HG03280 (cell line): ENCODE results near the gene KRT3.
"Not testable (repeated sequence)": the region's sequence is repeated elsewhere in the genome, so short reads cannot be mapped to it uniquely, and the experiment has no call there.

Experiments used
- ATAC-seq: cut with Tn5 transposase; IDR thresholded peaks from one replicate; pipeline ENCODE4 v1.9.1; 2021; ENCODE audit warnings: mild to moderate bottlenecking, moderate library complexity; ENCODE audit not compliant: unreplicated experiment

The KRT3 gene

DNA sequence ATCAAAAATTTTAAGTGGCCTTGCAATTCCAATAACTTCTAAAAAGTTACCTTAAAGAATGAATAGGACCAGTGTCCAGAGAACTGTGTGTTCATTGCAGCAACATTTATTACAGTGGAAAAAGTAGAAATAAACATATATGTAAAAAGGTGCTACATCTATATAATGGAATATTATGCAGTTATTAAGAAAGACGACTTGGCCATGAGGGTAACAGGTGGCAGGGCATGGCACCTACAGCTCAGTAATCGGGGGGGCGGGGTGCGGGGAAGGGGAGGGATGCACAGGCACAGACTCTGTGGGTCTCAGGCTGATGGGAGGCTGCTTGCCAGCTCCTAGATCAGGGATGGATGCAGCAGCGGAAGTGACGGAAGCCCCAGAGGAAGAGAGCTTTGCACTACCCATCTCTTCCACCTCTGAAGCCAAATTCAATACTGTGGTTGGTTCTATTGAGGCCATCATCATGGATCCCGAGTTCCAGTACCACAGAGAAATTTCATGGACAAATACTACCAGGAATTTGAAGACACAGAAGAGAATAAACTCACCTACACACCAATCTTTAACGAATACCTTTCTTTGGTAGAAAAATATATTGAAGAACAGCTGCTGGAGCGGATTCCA is 32.8 kb downstream of the KRT3 start:
- no peak for ATAC-seq

GRCh38 chr12:52761802-52762201 is 34.1 kb downstream of the KRT3 start:
- ATAC-seq = no peak

DNA sequence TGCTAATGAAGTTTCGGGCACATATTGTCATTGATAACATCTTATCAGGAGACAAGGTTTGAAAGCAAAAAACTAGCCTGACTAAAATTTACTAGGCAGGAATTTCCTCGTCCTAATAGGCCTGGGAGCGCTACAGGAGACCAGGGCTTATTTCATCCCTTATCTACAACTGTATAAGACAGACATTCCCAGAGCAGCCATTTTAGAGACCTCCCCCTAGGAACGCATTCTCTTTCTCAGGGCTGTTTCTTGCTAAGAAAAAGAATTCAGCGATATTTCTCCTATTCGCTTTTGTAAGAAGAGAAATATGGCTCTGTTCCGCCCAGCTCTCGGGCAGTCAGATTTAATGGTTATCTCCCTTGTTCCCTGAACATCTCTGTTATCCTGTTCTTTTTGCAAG is 34.7 kb downstream of the KRT3 start:
- not testable (repeated sequence) for ATAC-seq

DNA sequence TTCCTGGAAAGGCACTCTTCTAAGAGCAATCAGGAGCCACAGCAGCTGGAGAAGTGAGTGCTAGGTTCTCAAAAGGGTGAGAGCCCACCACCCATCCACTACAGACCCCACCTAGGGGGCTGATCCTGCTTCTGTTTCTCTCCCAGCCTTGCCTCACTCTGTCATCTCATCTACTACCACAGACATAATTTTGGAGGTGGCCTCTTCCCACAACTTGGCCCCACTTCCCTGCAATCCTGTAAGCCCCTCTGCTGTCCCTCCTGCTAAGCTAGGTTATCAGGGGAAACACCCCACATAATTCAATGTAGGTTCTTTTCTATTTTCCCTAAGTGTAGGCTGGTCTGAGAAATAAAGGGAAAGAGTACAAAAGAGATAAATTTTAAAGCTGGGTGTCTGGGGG is 35.3 kb downstream of the KRT3 start:
- ATAC-seq = no peak

DNA sequence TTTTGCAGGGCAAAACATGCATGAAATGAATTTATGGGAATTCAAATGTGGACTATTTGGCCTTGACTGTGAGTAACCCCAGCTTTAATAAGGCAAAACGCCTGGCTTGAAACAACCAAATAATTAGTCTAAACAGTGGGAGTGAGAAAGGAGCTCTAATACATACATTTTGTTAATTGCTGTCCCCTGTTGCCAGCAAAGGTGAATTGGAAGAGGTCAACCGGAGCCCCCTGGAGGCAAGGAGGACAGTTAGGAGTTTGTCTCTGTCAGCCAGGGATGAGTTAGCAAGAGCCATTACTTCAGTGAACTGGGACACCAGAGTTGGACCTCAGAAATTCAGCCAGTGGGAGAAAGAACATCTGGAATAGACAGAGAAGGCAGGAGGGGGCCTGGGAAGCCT is 36.2 kb downstream of the KRT3 start:
- ATAC-seq = no peak

GRCh38 chr12:52759218-52759617 is 36.7 kb downstream of the KRT3 start:
- no peak for ATAC-seq

GRCh38 chr12:52757449-52758176 is 38.3 kb downstream of the KRT3 start:
- no peak for ATAC-seq

- ATAC-seq = no peak
Observed at GRCh38 chr12:52756281-52756960, 39.5 kb downstream of the KRT3 start.

- ATAC-seq = no peak
Observed at GRCh38 chr12:52755533-52755932, 40.4 kb downstream of the KRT3 start.

DNA sequence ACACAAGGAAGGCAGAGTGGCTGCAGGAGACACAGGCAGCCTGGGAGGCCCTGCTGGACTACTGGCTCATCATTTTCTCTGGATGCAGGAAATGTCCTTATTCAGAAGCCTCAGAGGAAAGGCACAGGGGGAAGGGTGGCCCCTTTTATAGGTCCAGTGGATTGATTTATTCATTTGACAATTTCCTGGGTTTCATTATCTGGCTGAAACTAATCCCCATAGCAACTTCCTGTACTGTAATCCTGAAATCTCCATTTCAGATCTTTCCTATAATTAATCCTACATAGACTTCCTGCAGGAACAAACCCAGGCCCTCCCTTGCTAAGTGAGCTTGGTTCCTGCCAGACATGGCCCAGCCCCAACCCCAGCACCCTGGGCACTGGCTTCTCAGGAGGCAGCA is 41.8 kb downstream of the KRT3 start:
- ATAC-seq = no peak

DNA sequence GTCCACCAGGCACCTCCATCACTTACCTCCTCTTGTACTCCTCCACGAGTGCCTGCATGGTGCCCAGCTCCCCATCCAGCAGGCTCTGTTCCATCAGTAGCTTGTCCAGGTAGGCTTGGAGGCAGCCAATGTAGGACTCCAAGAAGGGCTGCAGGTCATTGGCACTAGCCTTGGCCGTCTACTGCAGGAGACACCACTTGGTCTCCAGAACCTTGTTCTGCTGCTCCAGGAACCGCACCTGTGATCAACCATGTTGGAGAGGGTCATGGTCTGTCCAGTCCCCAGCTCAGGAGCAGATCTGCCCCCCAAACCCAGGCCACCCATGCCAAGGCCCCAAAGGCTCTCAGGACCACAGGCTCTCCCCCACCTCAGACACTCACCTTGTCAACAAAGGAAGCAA is 42.6 kb downstream of the KRT3 start:
- ATAC-seq = no peak

DNA sequence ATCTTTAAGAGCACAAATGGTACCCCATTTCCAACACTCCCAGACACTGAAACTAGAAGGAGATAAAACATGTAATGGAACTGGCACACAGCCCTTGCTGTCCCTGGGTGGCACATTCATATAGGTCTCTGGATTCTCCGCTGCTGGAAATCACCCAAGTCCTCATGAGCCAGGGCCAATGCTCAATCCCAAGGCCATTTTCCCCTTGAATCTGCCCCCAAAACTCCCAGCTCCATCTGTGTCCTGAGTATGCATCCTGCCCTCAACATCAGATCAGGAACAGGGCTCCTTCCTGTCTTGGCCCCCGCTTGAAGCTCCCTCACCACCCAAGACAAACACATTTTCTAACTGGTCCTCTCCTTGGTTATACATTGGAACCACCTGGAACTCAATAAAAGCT is 43.4 kb downstream of the KRT3 start:
- no peak for ATAC-seq

- ATAC-seq = no peak
Observed at GRCh38 chr12:52751795-52752194, 44.1 kb downstream of the KRT3 start.

- ATAC-seq = not testable (repeated sequence)
Observed at GRCh38 chr12:52750532-52750931, 45.4 kb downstream of the KRT3 start.

DNA sequence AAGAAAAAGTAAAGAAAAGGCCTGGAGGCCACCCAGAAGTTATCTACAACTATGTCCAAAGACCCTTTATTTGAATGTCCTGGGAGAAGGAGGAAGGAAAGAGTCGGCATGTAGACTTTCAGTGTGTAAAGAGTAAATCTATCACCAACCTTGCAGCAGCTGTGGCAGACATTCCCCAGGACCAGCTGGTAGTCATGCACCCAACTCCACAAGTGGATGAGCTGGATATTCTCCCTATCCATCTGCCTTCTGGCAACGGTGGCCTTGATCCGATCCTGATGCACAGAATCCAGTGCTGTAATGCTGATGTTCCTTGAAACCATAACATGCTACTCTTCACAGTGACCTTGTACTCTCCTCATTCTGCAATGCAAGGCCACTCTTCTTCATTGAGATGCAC is 46.1 kb downstream of the KRT3 start:
- ATAC-seq = no peak

GRCh38 chr12:52748578-52748977 is 47.3 kb downstream of the KRT3 start:
- no peak for ATAC-seq

GRCh38 chr12:52745554-52745953 is 50.4 kb downstream of the KRT3 start:
- no peak for ATAC-seq

- ATAC-seq = no peak
Observed at GRCh38 chr12:52744493-52745156, 51.3 kb downstream of the KRT3 start.

DNA sequence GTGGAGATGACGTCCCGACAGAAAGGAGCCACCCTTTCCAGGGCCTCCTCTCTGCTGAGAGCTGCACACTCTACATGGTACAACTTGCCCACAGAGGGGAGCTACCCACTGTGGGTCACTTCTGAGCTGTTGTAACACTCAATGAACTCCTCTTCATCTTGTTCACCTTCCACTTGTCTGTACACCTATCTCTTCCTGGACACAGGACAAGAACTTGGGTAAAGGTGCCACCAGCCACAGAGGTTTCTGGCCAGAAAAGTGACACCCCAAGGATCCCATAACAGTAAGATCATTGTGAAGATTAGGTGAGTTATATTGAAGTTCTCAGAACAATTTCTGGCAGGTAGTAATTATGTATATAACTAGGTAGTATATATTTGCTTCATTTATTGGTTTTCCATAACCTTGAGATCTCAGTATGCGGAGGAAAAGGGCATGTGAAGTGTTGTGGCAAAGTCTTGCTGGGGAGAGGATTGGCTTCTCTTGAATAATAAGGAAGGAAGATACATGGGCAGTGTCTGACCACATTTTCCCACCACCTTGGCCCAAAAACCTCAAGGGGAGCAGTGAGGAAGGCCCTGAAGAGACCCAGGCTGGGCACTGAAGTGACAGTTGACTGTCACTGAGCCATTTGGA is 53.0 kb downstream of the KRT3 start:
- ATAC-seq = no peak

- no peak for ATAC-seq
Observed at GRCh38 chr12:52742196-52742580, 53.7 kb downstream of the KRT3 start.
